ENCODE results near the gene SMS. TPM values are rescaled to one million over a fixed set of nuclear protein-coding genes. Genes with fewer than 3 reads are reported as not detected.

Gene SMS
- polyA plus RNA-seq, 1 donor (not counting 4 experiments of a cell fraction or from before 2014, with no cell fraction given), result 142 TPM

GRCh38 chrX:21933077-21933476 is 7.4 kb upstream of the SMS start:
- DNase-seq (ENCODE audit: low read depth, low spot score) (no peak), FAIRE-seq (peak; percentile 34)
- Histone ChIP-seq H3K9me3 (ENCODE audit: control insufficient read depth, low read depth, low read length) (no peaks in the 10 kb centered on the region), H3K9ac (ENCODE audit: control insufficient read depth, extremely low read depth, insufficient read depth, low read length) (no peak overlapping the region), H3K4me1 (ENCODE audit: control insufficient read depth, extremely low read depth, insufficient read depth, low read length) (peaks cover 31% of the 10 kb centered on the region), H3K4me2 (ENCODE audit: control insufficient read depth, extremely low read depth, insufficient read depth, low read depth, low read length) (peak overlapping the region; percentile 3), H3K27me3 (ENCODE audit: control insufficient read depth, extremely low read depth, insufficient read depth, low read length) (no peaks in the 10 kb centered on the region), H3K4me3 (ENCODE audit: control insufficient read depth in 2 of 3, extremely low read depth in 1 of 3, insufficient read depth in 2 of 3, low read depth in 1 of 3, low read length in 3 of 3) (no peak overlapping the region), H4K20me1 (ENCODE audit: control insufficient read depth, extremely low read depth, insufficient read depth, low read length) (no peaks in the 10 kb centered on the region), H3K27ac (ENCODE audit: control insufficient read depth, insufficient read depth, low read length) (peak overlapping the region; percentile 52), H2AFZ (ENCODE audit: control insufficient read depth, low read length) (no peak overlapping the region), H3K36me3 (ENCODE audit: control insufficient read depth in 2 of 2, extremely low read depth in 1 of 2, insufficient read depth in 2 of 2, low read length in 2 of 2) (no peaks in the 10 kb centered on the region), H3K79me2 (ENCODE audit: control insufficient read depth, insufficient read depth, low read length) (no peaks in the 10 kb centered on the region), H3K9me1 (ENCODE audit: control insufficient read depth, extremely low read depth, insufficient read depth, low read length) (no peaks in the 10 kb centered on the region)
- TF ChIP-seq EZH2 (IDR thresholded peaks at IDR 0.05; ENCODE audit: low read length) (no peak), CTCF (optimal IDR thresholded peaks at IDR 0.05 in 1 of 3, IDR thresholded peaks at IDR 0.05 in 1 of 3, conservative IDR thresholded peaks at IDR 0.05 in 1 of 3; ENCODE audit: extremely low read depth in 1 of 3, insufficient read depth in 2 of 3, low read length in 3 of 3) (no peak)
- dilution Hi-C loops (cut with MboI; ENCODE audit: extremely low pct_ligation_motif_present, low sequenced_read_pairs), result no loop called here

DNA sequence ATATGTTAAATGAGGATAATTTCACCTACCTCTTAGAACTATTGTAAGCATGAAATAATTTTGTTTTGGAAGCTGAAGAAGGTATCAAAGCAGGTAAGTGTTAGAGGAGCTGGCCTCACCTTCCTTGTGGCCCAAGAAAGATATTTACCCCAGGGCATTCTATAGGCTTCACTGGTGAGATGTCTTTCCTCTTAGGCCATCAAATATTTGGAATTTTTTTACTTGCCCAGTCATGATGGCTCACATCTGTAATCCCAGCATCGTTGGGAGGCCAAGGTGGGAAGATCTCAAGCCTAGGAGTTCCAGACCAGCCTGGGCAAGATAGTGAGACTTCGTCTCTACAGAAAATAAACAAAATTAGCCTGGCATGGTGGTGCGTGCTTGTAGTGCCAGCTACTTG is 6.1 kb upstream of the SMS start:
- Histone ChIP-seq H2AFZ (ENCODE audit: control insufficient read depth, low read length) (no peak overlapping the region), H3K9me1 (ENCODE audit: control insufficient read depth, extremely low read depth, insufficient read depth, low read length) (no peaks in the 10 kb centered on the region), H3K4me2 (ENCODE audit: control insufficient read depth, extremely low read depth, insufficient read depth, low read depth, low read length) (peak overlapping the region; percentile 48), H3K27me3 (ENCODE audit: control insufficient read depth, extremely low read depth, insufficient read depth, low read length) (no peaks in the 10 kb centered on the region), H3K4me1 (ENCODE audit: control insufficient read depth, extremely low read depth, insufficient read depth, low read length) (peaks cover 31% of the 10 kb centered on the region), H3K4me3 (ENCODE audit: control insufficient read depth in 2 of 3, extremely low read depth in 1 of 3, insufficient read depth in 2 of 3, low read depth in 1 of 3, low read length in 3 of 3) (no peak overlapping the region), H3K9me3 (ENCODE audit: control insufficient read depth, low read depth, low read length) (no peaks in the 10 kb centered on the region), H3K27ac (ENCODE audit: control insufficient read depth, insufficient read depth, low read length) (peak overlapping the region; percentile 69), H3K9ac (ENCODE audit: control insufficient read depth, extremely low read depth, insufficient read depth, low read length) (no peak overlapping the region), H3K36me3 (ENCODE audit: control insufficient read depth in 2 of 2, extremely low read depth in 1 of 2, insufficient read depth in 2 of 2, low read length in 2 of 2) (no peaks in the 10 kb centered on the region), H3K79me2 (ENCODE audit: control insufficient read depth, insufficient read depth, low read length) (no peaks in the 10 kb centered on the region), H4K20me1 (ENCODE audit: control insufficient read depth, extremely low read depth, insufficient read depth, low read length) (no peaks in the 10 kb centered on the region)
- dilution Hi-C loops (cut with MboI; ENCODE audit: extremely low pct_ligation_motif_present, low sequenced_read_pairs), result no loop called here
- TF ChIP-seq EZH2 (IDR thresholded peaks at IDR 0.05; ENCODE audit: low read length) (no peak), CTCF (optimal IDR thresholded peaks at IDR 0.05 in 1 of 3, IDR thresholded peaks at IDR 0.05 in 1 of 3, conservative IDR thresholded peaks at IDR 0.05 in 1 of 3; ENCODE audit: extremely low read depth in 1 of 3, insufficient read depth in 2 of 3, low read length in 3 of 3) (no peak)
- peak; percentile 88 for FAIRE-seq
- peak; percentile 55 for DNase-seq (ENCODE audit: low read depth, low spot score)
